Liver (tissue), 9 donors: ENCODE results near the gene CORO7. TPM values are rescaled to one million over a fixed set of nuclear protein-coding genes. Genes with fewer than 3 reads are reported as not detected.

Experiments used
- DNase-seq: peaks from one replicate; pipeline ENCODE4 v3.0.0-alpha.2; 2017; ENCODE audit warnings: low spot score
- H3K27ac ChIP-seq, 2 donors: one replicate each; pipeline ENCODE4 v1.7.0; 2013; ENCODE audit warnings: inconsistent platforms in 2 of 2, low read length in 2 of 2, control low read depth in 1 of 2, low read depth in 1 of 2, mild to moderate bottlenecking in 1 of 2
- H3K27me3 ChIP-seq, 4 donors: one replicate each; pipeline versions ENCODE4 v1.6.1 to v1.7.0; 2013; ENCODE audit warnings: low read length in 3 of 4, inconsistent platforms in 1 of 4, mild to moderate bottlenecking in 1 of 4, moderate library complexity in 1 of 4; ENCODE audit not compliant: control insufficient read depth in 4 of 4, insufficient read depth in 4 of 4
- H3K36me3 ChIP-seq, 4 donors: one replicate each; pipeline versions ENCODE4 v1.6.1 to v1.7.0; 2013; ENCODE audit warnings: low read length in 3 of 4, mild to moderate bottlenecking in 3 of 4, low read depth in 1 of 4, moderate library complexity in 1 of 4; ENCODE audit not compliant: control insufficient read depth in 4 of 4, insufficient read depth in 3 of 4
- H3K4me1 ChIP-seq, 4 donors: one replicate each; pipeline versions ENCODE4 v1.6.1 to v1.7.0; 2013; ENCODE audit warnings: low read length in 3 of 4, mild to moderate bottlenecking in 3 of 4, moderate library complexity in 1 of 4; ENCODE audit not compliant: control insufficient read depth in 4 of 4, insufficient read depth in 4 of 4
- H3K4me3 ChIP-seq, 3 donors: one replicate each; pipeline versions ENCODE4 v1.6.1 to v1.7.0; 2013; ENCODE audit warnings: low read length in 3 of 3, control low read depth in 1 of 3, low read depth in 1 of 3, mild to moderate bottlenecking in 1 of 3
- H3K9ac ChIP-seq, 2 donors: one replicate each; pipeline ENCODE4 v1.7.0; 2013; ENCODE audit warnings: low read length in 2 of 2, mild to moderate bottlenecking in 2 of 2, moderate library complexity in 2 of 2, control low read depth in 1 of 2, low read depth in 1 of 2
- H3K9me3 ChIP-seq, 4 donors: one replicate each; pipeline versions ENCODE4 v1.6.1 to v1.7.0; 2013; ENCODE audit warnings: low read length in 3 of 4; ENCODE audit not compliant: control insufficient read depth in 4 of 4
- EGR1 ChIP-seq, 2 donors: IDR thresholded peaks; 2 replicates each; pipeline ENCODE4 v1.6.1; 2016 to 2018; ENCODE audit warnings: antibody characterized with exemption in 2 of 2, low read depth in 2 of 2
- FOXA1 ChIP-seq: IDR thresholded peaks from 2 replicates; pipeline ENCODE4 v1.6.1; 2016; ENCODE audit warnings: antibody characterized with exemption
- GABPA ChIP-seq, 2 donors: IDR thresholded peaks in 1 of 2; conservative IDR thresholded peaks in 1 of 2; 2 replicates each; pipeline ENCODE4 v1.6.1; 2016; ENCODE audit warnings: antibody characterized with exemption in 2 of 2, mild to moderate bottlenecking in 1 of 2, moderate library complexity in 1 of 2
- HNF4G ChIP-seq: IDR thresholded peaks from 2 replicates; pipeline ENCODE4 v1.6.1; 2016; ENCODE audit warnings: antibody characterized with exemption
- JUND ChIP-seq, 2 donors: IDR thresholded peaks; 2 replicates each; pipeline ENCODE4 v1.6.1; 2016; ENCODE audit warnings: antibody characterized with exemption in 2 of 2
- NR2F2 ChIP-seq: IDR thresholded peaks from 2 replicates; pipeline ENCODE4 v1.6.1; 2016; ENCODE audit warnings: antibody characterized with exemption
- RAD21 ChIP-seq, 2 donors: IDR thresholded peaks; 2 replicates each; pipeline ENCODE4 v1.6.1; 2016; ENCODE audit warnings: antibody characterized with exemption in 2 of 2, mild to moderate bottlenecking in 2 of 2
- RXRA ChIP-seq, 2 donors: IDR thresholded peaks; 2 replicates each; pipeline ENCODE4 v1.6.1; 2017 to 2018; ENCODE audit warnings: antibody characterized with exemption in 2 of 2, mild to moderate bottlenecking in 1 of 2
- SP1 ChIP-seq: IDR thresholded peaks from 2 replicates; pipeline ENCODE4 v1.6.1; 2018; ENCODE audit warnings: antibody characterized with exemption, mild to moderate bottlenecking
- TAF1 ChIP-seq: conservative IDR thresholded peaks from 2 replicates; pipeline ENCODE4 v1.6.1; 2016; ENCODE audit warnings: antibody characterized with exemption, mild to moderate bottlenecking
- YY1 ChIP-seq: IDR thresholded peaks from 2 replicates; pipeline ENCODE4 v1.6.1; 2016; ENCODE audit warnings: antibody characterized with exemption, mild to moderate bottlenecking
- WGBS: extraction: QIAGEN DNeasy Blood & Tissue Kit; methylation state at CpG from one replicate; pipeline ENCODE4 v1.1.7; 2013; 5-methylcytosine and 5-hydroxymethylcytosine counted together
- polyA plus RNA-seq, 2 donors: library from polyadenylated mRNA; stranded (reverse) in 1 of 2; unstranded in 1 of 2; fragments of 200-250 nt in 1 of 2; fragments of >200 nt in 1 of 2; fragmentation: Nextera tagmentation in 1 of 2; extraction: Ambion mirVana in 1 of 2; gene quantifications; one replicate each; pipeline versions ENCODE4 v1.2.1 to v1.2.3, GENCODE V29; 2013 to 2015
- total RNA-seq, 2 donors: library from RNA; depleted of rRNA; stranded (reverse); fragments of >200 nt; gene quantifications; one replicate each; pipeline ENCODE4 v1.2.3, GENCODE V29; 2014
- TF ChIP-seq, protein P1 (sequence below): fragments of 150-350 bp; IDR thresholded peaks from 2 replicates; pipeline ENCODE4 v1.5.1; 2017; ENCODE audit warnings: improper control_type of control experiment, low read depth, low read length; ENCODE audit not compliant: missing input control
- TF ChIP-seq, protein P2 (sequence below): IDR thresholded peaks from 2 replicates; pipeline ENCODE4 v1.6.1; 2016; ENCODE audit warnings: antibody characterized with exemption
- TF ChIP-seq, protein P3 (sequence below): IDR thresholded peaks from 2 replicates; pipeline ENCODE4 v1.6.1; 2016; ENCODE audit warnings: antibody characterized with exemption
- donor health status: healthy.
- donor health status: healthy.
- donor health status: healthy.
- donor health status: healthy.
- donor health status: healthy.

CORO7 gene
- total and polyA plus RNA-seq, 4 donors, result 7.3 to 21.5 (median 13.0) TPM

DNA sequence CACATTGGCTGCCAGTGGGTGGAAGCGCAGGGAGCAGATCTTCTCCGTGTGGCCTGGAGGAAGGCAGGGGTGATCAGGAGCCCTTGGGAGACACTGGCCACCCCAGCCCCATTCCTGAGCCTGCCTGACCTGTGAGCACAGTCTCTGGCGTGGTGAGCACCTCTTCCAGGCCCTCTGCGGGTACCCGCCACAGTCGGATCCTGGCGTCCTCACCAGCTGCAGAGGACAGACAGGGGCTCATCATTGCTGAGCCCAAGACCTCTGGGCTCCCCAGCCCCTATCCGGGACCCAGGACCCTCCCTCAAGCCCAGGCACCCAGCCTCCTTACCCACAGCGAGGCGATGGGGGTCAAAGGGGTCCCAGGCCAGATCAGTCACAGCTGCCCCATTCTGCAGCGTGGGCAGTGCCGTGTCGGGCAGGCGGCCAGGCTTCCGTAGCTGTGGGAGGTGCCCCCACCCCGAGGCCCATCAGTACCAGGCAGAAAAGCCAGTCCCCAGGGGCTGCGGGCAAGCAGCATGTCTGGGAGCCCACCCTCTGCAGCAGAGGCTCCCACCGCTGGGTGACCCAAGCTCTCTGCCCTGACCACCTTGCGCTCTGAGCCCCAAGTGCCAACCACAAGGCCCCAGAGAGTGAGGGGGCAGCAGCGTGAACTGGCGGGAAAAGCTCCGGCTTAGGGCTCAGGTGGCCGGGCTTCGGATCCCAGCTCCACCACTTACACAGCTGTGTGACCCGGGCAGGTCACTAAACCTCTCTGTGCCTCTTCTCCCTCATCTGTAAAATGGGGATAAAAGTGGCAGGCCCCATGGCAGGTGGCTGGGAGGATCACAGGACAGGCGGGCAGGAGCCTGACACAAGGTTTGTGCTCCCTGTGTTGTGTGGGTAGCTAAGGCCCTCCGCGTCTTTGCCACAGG lies 55.1 kb downstream of the CORO7 start:
- no peak for DNase-seq
- no peak for TF ChIP-seq GABPA (IDR thresholded peaks at IDR 0.05 in 1 of 2, conservative IDR thresholded peaks at IDR 0.05 in 1 of 2)
- no peak for TF ChIP-seq HNF4G
- no peak for TF ChIP-seq NR2F2
- no peak for TF ChIP-seq TAF1
- no peak for TF ChIP-seq RXRA (IDR thresholded peaks at IDR 0.05)
- TF ChIP-seq, protein P1, sequence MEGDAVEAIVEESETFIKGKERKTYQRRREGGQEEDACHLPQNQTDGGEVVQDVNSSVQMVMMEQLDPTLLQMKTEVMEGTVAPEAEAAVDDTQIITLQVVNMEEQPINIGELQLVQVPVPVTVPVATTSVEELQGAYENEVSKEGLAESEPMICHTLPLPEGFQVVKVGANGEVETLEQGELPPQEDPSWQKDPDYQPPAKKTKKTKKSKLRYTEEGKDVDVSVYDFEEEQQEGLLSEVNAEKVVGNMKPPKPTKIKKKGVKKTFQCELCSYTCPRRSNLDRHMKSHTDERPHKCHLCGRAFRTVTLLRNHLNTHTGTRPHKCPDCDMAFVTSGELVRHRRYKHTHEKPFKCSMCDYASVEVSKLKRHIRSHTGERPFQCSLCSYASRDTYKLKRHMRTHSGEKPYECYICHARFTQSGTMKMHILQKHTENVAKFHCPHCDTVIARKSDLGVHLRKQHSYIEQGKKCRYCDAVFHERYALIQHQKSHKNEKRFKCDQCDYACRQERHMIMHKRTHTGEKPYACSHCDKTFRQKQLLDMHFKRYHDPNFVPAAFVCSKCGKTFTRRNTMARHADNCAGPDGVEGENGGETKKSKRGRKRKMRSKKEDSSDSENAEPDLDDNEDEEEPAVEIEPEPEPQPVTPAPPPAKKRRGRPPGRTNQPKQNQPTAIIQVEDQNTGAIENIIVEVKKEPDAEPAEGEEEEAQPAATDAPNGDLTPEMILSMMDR, result no peak
- no peak for TF ChIP-seq SP1
- no peak for TF ChIP-seq RAD21 (IDR thresholded peaks at IDR 0.05)
- TF ChIP-seq, protein P2, sequence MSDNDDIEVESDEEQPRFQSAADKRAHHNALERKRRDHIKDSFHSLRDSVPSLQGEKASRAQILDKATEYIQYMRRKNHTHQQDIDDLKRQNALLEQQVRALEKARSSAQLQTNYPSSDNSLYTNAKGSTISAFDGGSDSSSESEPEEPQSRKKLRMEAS, result no peak
- TF ChIP-seq FOXA1, result no peak
- H3K4me3 ChIP-seq, result no peak overlapping the region
- WGBS, result 96% methylated on average over 28 of the region's 28 CpGs
- no peak overlapping the region for H3K9ac ChIP-seq
- peaks cover 0 to 4% (median 1%) of the 10 kb centered on the region in 4 donors for H3K4me1 ChIP-seq
- no peak overlapping the region for H3K27ac ChIP-seq
- peaks cover 0 to 9% (median 6%) of the 10 kb centered on the region in 4 donors for H3K36me3 ChIP-seq
- H3K27me3 ChIP-seq, result no peaks in the 10 kb centered on the region
- H3K9me3 ChIP-seq, result no peaks in the 10 kb centered on the region

DNA sequence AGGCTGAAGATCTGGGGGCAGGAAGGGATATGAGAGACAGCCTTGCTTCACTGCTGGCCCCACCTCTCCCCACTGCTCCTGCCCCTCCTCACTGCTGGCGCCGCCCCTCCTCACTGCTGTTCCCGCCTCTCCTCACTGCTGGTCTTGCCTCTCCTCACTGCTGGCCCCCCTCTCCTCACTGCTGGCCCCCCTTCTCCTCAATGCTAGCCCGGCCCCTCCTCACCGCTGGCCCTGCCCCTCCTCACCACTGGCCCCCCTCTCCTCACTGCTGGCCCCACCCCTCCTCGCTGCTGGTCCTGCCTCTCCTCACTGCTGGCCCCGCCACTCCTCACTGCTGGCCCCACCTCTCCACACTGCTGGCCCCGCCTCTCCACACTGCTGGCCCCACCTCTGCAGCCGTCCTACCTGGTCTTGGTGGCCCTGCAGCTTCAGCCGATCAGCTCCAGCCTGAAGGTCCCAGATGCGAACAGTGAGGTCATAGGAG lies 55.8 kb downstream of the CORO7 start:
- Histone ChIP-seq H3K4me3 (no peak overlapping the region), H3K4me1 (peaks cover 0 to 4% (median 1%) of the 10 kb centered on the region in 4 donors), H3K36me3 (peaks cover 0 to 9% (median 6%) of the 10 kb centered on the region in 4 donors), H3K27me3 (no peaks in the 10 kb centered on the region), H3K9me3 (no peaks in the 10 kb centered on the region), H3K27ac (no peak overlapping the region), H3K9ac (no peak overlapping the region)
- WGBS, result 87% methylated on average over 11 of the region's 11 CpGs
- DNase-seq, result no peak
- TF ChIP-seq GABPA (IDR thresholded peaks at IDR 0.05 in 1 of 2, conservative IDR thresholded peaks at IDR 0.05 in 1 of 2) (no peak), RAD21 (IDR thresholded peaks at IDR 0.05) (no peak), YY1 (no peak), EGR1 (IDR thresholded peaks at IDR 0.05; ENCODE audit: low read depth in 2 of 2) (no peak), HNF4G (no peak), RXRA (IDR thresholded peaks at IDR 0.05) (no peak), JUND (IDR thresholded peaks at IDR 0.05) (no peak)
- TF ChIP-seq, protein P1, result no peak
- TF ChIP-seq, protein P3, sequence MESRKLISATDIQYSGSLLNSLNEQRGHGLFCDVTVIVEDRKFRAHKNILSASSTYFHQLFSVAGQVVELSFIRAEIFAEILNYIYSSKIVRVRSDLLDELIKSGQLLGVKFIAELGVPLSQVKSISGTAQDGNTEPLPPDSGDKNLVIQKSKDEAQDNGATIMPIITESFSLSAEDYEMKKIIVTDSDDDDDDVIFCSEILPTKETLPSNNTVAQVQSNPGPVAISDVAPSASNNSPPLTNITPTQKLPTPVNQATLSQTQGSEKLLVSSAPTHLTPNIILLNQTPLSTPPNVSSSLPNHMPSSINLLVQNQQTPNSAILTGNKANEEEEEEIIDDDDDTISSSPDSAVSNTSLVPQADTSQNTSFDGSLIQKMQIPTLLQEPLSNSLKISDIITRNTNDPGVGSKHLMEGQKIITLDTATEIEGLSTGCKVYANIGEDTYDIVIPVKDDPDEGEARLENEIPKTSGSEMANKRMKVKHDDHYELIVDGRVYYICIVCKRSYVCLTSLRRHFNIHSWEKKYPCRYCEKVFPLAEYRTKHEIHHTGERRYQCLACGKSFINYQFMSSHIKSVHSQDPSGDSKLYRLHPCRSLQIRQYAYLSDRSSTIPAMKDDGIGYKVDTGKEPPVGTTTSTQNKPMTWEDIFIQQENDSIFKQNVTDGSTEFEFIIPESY, result no peak
